Coronary artery (tissue), 2 donors: ENCODE measurements around the gene DIPK1C.

ENCODE experiments used
- DNase-seq: peaks from one replicate; pipeline ENCODE4 v3.0.0-alpha.2; 2017; ENCODE audit warnings: low spot score
- H3K27ac ChIP-seq, 2 donors: fragments of 200-600 bp; sonication (generic); one replicate each; pipeline ENCODE4 v1.5.1; 2016 to 2019
- H3K4me3 ChIP-seq: fragments of 200-600 bp; sonication (generic); 2 replicates; pipeline ENCODE4 v1.5.1; 2016; ENCODE audit warnings: mild to moderate bottlenecking, moderate library complexity
- CTCF ChIP-seq: fragments of 200-600 bp; sonication (generic); IDR thresholded peaks from one replicate; pipeline ENCODE4 v1.5.1; 2019; ENCODE audit warnings: antibody characterized with exemption

DIPK1C gene

GRCh38 chr18:74499633-74500032 lies 42.5 kb upstream of the DIPK1C start:
- Histone ChIP-seq H3K27ac (peak overlapping the region in 1 of 2 donors; percentile 56), H3K4me3 (peak overlapping the region; percentile 11)
- no peak for DNase-seq
- no peak for TF ChIP-seq CTCF

- no peak for TF ChIP-seq CTCF
- Histone ChIP-seq H3K27ac (peak overlapping the region in 1 of 2 donors; percentile 56), H3K4me3 (no peak overlapping the region)
- no peak for DNase-seq
These were observed 41.9 kb upstream of the DIPK1C start for GRCh38 chr18:74498712-74499627.

- no peak for TF ChIP-seq CTCF
- no peak for DNase-seq
- Histone ChIP-seq H3K4me3 (no peak overlapping the region), H3K27ac (no peak overlapping the region)
These were observed 40.7 kb upstream of the DIPK1C start for GRCh38 chr18:74497778-74498177.

- TF ChIP-seq CTCF: no peak
- DNase-seq: no peak
- peak overlapping the region; percentile 81 for H3K4me3 ChIP-seq
- H3K27ac ChIP-seq: peak overlapping the region in 1 of 2 donors; percentile 91
These were observed 40.2 kb upstream of the DIPK1C start for GRCh38 chr18:74497324-74497676.

- Histone ChIP-seq H3K27ac (peak overlapping the region; percentile 69 to 91), H3K4me3 (peak overlapping the region; percentile 81)
- DNase-seq: no peak
- TF ChIP-seq CTCF: no peak
These were observed 39.6 kb upstream of the DIPK1C start for GRCh38 chr18:74496508-74497323.

- DNase-seq: peak; percentile 100
- Histone ChIP-seq H3K4me3 (peak within 1 kb of the TSS; percentile 81), H3K27ac (peak within 1 kb of the TSS; percentile 82 to 91)
- no peak for TF ChIP-seq CTCF
These were observed 38.7 kb upstream of the DIPK1C start, which contains the start of gene CNDP2 for GRCh38 chr18:74495581-74496507. TSS of gene CNDP2 (plus strand) at chr18:74496363. CDS start at chr18:74499974, 3,611 bp downstream.
